Ovary (tissue), 9 donors: ENCODE results near the gene MATN4. TPM values are rescaled to one million over a fixed set of nuclear protein-coding genes. Genes with fewer than 3 reads are reported as not detected.

Experiments
- DNase-seq, 5 donors: peaks; one replicate each; pipeline ENCODE4 v3.0.0-alpha.2; 2019 to 2020
- H3K27ac ChIP-seq, 2 donors: fragments of 200-600 bp; one replicate each; pipeline versions ENCODE4 v1.5.1 to v1.8.0; 2019 to 2022
- H3K27me3 ChIP-seq: fragments of 200-600 bp; one replicate; pipeline ENCODE4 v1.8.0; 2022
- H3K36me3 ChIP-seq: fragments of 200-600 bp; sonication (generic); one replicate; pipeline ENCODE4 v1.5.1; 2019
- H3K4me1 ChIP-seq: one replicate; pipeline ENCODE4 v1.8.1; 2013; ENCODE audit warnings: mild to moderate bottlenecking, moderate library complexity; ENCODE audit not compliant: insufficient read depth
- H3K4me3 ChIP-seq: fragments of 200-600 bp; sonication (generic); one replicate; pipeline ENCODE4 v1.5.1; 2017
- H3K9me3 ChIP-seq, 2 donors: fragments of 200-600 bp in 1 of 2; sonication (generic) in 1 of 2; one replicate each; pipeline versions ENCODE4 v1.5.1 to v1.8.1; 2013 to 2019; ENCODE audit warnings: mild to moderate bottlenecking in 1 of 2, moderate library complexity in 1 of 2
- CTCF ChIP-seq, 3 donors: fragments of 450-650 bp in 2 of 3; fragments of 200-600 bp in 1 of 3; IDR thresholded peaks; one replicate each; pipeline versions ENCODE4 v1.5.1 to v1.8.0; 2016 to 2022; ENCODE audit warnings: antibody characterized with exemption in 3 of 3, mild to moderate bottlenecking in 1 of 3
- EP300 ChIP-seq: sonication (generic); formaldehyde crosslinking; IDR thresholded peaks from one replicate; pipeline ENCODE4 v1.6.1; 2017; ENCODE audit warnings: antibody characterized with exemption
- POLR2A ChIP-seq: fragments of 450-650 bp; IDR thresholded peaks from one replicate; pipeline ENCODE4 v1.6.1; 2017; ENCODE audit warnings: antibody characterized with exemption, mild to moderate bottlenecking, moderate library complexity
- WGBS, 3 donors: extraction: QIAGEN DNeasy Blood & Tissue Kit in 1 of 3; methylation state at CpG; one replicate each; pipeline versions ENCODE4 v1.1.5 to v1.1.7; 2013 to 2017; 5-methylcytosine and 5-hydroxymethylcytosine counted together
- intact Hi-C, 4 donors: fragments of 100-400 bp; cut with DNase I; formaldehyde crosslinking; loops; one replicate each; pipeline versions ENCODE4 v1.11.0 to v1.15.1; 2022 to 2023
- polyA plus RNA-seq, 2 donors: library from polyadenylated mRNA; stranded (reverse); fragments of 200-250 nt in 1 of 2; fragments of 350-450 nt in 1 of 2; fragmentation: Illumina TruSeq in 1 of 2; extraction: RNeasy Lipid Tissue Mini Kit (QIAGEN cat#74804) in 1 of 2; gene quantifications; one replicate each; pipeline ENCODE4 v1.2.3, GENCODE V29; 2013 to 2014
- total RNA-seq, 7 donors: library from RNA; depleted of rRNA in 2 of 7; stranded (reverse); fragments of >200 nt in 2 of 7; fragmentation: NEBNext Ultra II Directional in 3 of 7; extraction: Animal tissue kit (Norgen Biotek cat#: 25700) in 3 of 7; gene quantifications; one replicate each; pipeline versions ENCODE4 v1.1.0 to v1.2.4, GENCODE V29; 2016 to 2023
- donor health status: DM: no; HTN: no; CAD: no; lungs with moderate emphysema.
- donor health status: DM: no; HTN: no; CAD: no.
- donor health status: Bipolar disorder and iron deficiency.
- donor health status: DM: yes; HTN: yes; CAD: no.
- donor health status: DM: no; HTN: no; CAD: no.
- donor health status: DM: yes; HTN: yes; CAD: no.

Gene MATN4
- total and polyA plus RNA-seq, 9 donors = 0.10 TPM; not detected in 8

GRCh38 chr20:45301824-45302271 lies 6.3 kb downstream of the MATN4 start:
- Histone ChIP-seq H3K4me1 (no peaks in the 10 kb centered on the region), H3K4me3 (no peak overlapping the region), H3K27me3 (no peaks in the 10 kb centered on the region), H3K9me3 (no peaks in the 10 kb centered on the region), H3K27ac (no peak overlapping the region), H3K36me3 (no peaks in the 10 kb centered on the region)
- DNase-seq = no peak
- intact Hi-C loops = no loop called here
- TF ChIP-seq CTCF (IDR thresholded peaks at IDR 0.05) (no peak), POLR2A (no peak), EP300 (no peak)
- WGBS, 3 donors = 59 to 65% (median 63%) methylated on average over 5 of the region's 5 CpGs

- intact Hi-C loops = no loop called here
- no peak for DNase-seq
- Histone ChIP-seq H3K36me3 (no peaks in the 10 kb centered on the region), H3K4me1 (no peaks in the 10 kb centered on the region), H3K27me3 (no peaks in the 10 kb centered on the region), H3K27ac (no peak overlapping the region), H3K4me3 (no peak overlapping the region), H3K9me3 (no peaks in the 10 kb centered on the region)
- 37 to 40% (median 38%) methylated on average over 4 of the region's 4 CpGs for WGBS, 3 donors
- TF ChIP-seq POLR2A = no peak
- no peak for TF ChIP-seq CTCF (IDR thresholded peaks at IDR 0.05)
- no peak for TF ChIP-seq EP300
Observed at GRCh38 chr20:45300961-45301360, 7.1 kb downstream of the MATN4 start.

GRCh38 chr20:45299786-45300185 lies 8.3 kb downstream of the MATN4 start:
- Histone ChIP-seq H3K27me3 (no peaks in the 10 kb centered on the region), H3K4me1 (no peaks in the 10 kb centered on the region), H3K9me3 (no peaks in the 10 kb centered on the region), H3K36me3 (no peaks in the 10 kb centered on the region), H3K4me3 (no peak overlapping the region), H3K27ac (no peak overlapping the region)
- 82 to 90% (median 86%) methylated on average over 6 of the region's 6 CpGs for WGBS, 3 donors
- intact Hi-C loops = no loop called here
- TF ChIP-seq POLR2A (no peak), CTCF (IDR thresholded peaks at IDR 0.05) (no peak), EP300 (no peak)
- no peak for DNase-seq

- no peak overlapping the region for H3K4me3 ChIP-seq
- H3K36me3 ChIP-seq = no peaks in the 10 kb centered on the region
- no peak for DNase-seq
- no peaks in the 10 kb centered on the region for H3K27me3 ChIP-seq
- no peaks in the 10 kb centered on the region for H3K9me3 ChIP-seq
- H3K27ac ChIP-seq = no peak overlapping the region
- TF ChIP-seq CTCF (IDR thresholded peaks at IDR 0.05) (no peak), EP300 (no peak)
- intact Hi-C loops = no loop called here
- WGBS, 3 donors = 89 to 94% (median 91%) methylated on average over 52 of the region's 52 CpGs
- H3K4me1 ChIP-seq = no peaks in the 10 kb centered on the region
Observed at GRCh38 chr20:45297786-45298497, 10.2 kb downstream of the MATN4 start.
